Osteoblast (primary cell): Measurements from ENCODE around the gene YPEL5. TPM values are rescaled to one million over a fixed set of nuclear protein-coding genes. Genes with fewer than 3 reads are reported as not detected.

ENCODE experiments used
- DNase-seq: peaks from one replicate; pipeline ENCODE4 v3.0.0; 2011; ENCODE audit warnings: low spot score, mixed read lengths; ENCODE audit not compliant: insufficient read length; ENCODE audit errors: missing footprints
- H2AFZ ChIP-seq: 2 replicates; pipeline ENCODE4 v1.6.0; 2011; ENCODE audit warnings: mild to moderate bottlenecking, low read length
- H3K27ac ChIP-seq: 2 replicates; pipeline ENCODE4 v1.5.1; 2011; ENCODE audit warnings: mild to moderate bottlenecking, low read depth, low read length, moderate library complexity
- H3K27me3 ChIP-seq: 2 replicates; pipeline ENCODE4 v1.6.0; 2012; ENCODE audit warnings: mild to moderate bottlenecking, control low read depth, inconsistent platforms, low read length, moderate library complexity; ENCODE audit not compliant: insufficient read depth
- H3K36me3 ChIP-seq: 2 replicates; pipeline ENCODE4 v1.5.1; 2011; ENCODE audit warnings: mild to moderate bottlenecking, low read length, control low read depth, moderate library complexity; ENCODE audit not compliant: insufficient read depth
- H3K4me1 ChIP-seq: 2 replicates; pipeline ENCODE4 v1.5.1; 2011; ENCODE audit warnings: mild to moderate bottlenecking, low read length, control low read depth, moderate library complexity; ENCODE audit not compliant: insufficient read depth
- H3K4me2 ChIP-seq: 2 replicates; pipeline ENCODE4 v1.6.0; 2011; ENCODE audit warnings: mild to moderate bottlenecking, low read length; ENCODE audit not compliant: insufficient read depth
- H3K4me3 ChIP-seq: fragments of 200-600 bp; sonication (generic); 3 replicates; pipeline ENCODE4 v1.5.1; 2012; ENCODE audit warnings: mild to moderate bottlenecking, low read length, inconsistent platforms; ENCODE audit not compliant: insufficient read depth
- H3K79me2 ChIP-seq: 2 replicates; pipeline ENCODE4 v1.6.0; 2012; ENCODE audit warnings: mild to moderate bottlenecking, low read length, control low read depth, inconsistent platforms; ENCODE audit not compliant: insufficient read depth
- H3K9me3 ChIP-seq: 2 replicates; pipeline ENCODE4 v1.5.1; 2011; ENCODE audit warnings: low read depth, low read length, control low read depth
- H4K20me1 ChIP-seq: 2 replicates; pipeline ENCODE4 v1.6.0; 2012; ENCODE audit warnings: mild to moderate bottlenecking, low read length, control low read depth; ENCODE audit not compliant: insufficient read depth
- CTCF ChIP-seq: IDR thresholded peaks from 2 replicates; pipeline ENCODE4 v1.5.1; 2011; ENCODE audit warnings: mild to moderate bottlenecking, low read depth, low read length, moderate library complexity; ENCODE audit errors: extremely low read depth
- total RNA-seq: library from RNA; depleted of rRNA; stranded (reverse); fragments of >200 nt; gene quantifications from 2 replicates; pipeline ENCODE4 v1.2.3, GENCODE V29; 2012

Gene YPEL5
- total RNA-seq, 1 donor = 92.3 TPM

GRCh38 chr2:30203156-30203555 is 56.3 kb downstream of the YPEL5 start:
- no peak for TF ChIP-seq CTCF
- Histone ChIP-seq H3K4me3 (no peak overlapping the region), H3K4me1 (no peaks in the 10 kb centered on the region), H3K4me2 (no peak overlapping the region), H3K27me3 (peaks cover 11% of the 10 kb centered on the region), H3K9me3 (no peaks in the 10 kb centered on the region), H2AFZ (no peak overlapping the region), H3K79me2 (no peaks in the 10 kb centered on the region), H3K36me3 (no peaks in the 10 kb centered on the region), H3K27ac (no peak overlapping the region), H4K20me1 (no peaks in the 10 kb centered on the region)
- DNase-seq = no peak

GRCh38 chr2:30204281-30204680 is 57.5 kb downstream of the YPEL5 start:
- no peak for DNase-seq
- no peaks in the 10 kb centered on the region for H3K79me2 ChIP-seq
- H3K9me3 ChIP-seq = no peaks in the 10 kb centered on the region
- no peak overlapping the region for H3K27ac ChIP-seq
- H3K4me1 ChIP-seq = no peaks in the 10 kb centered on the region
- H2AFZ ChIP-seq = no peak overlapping the region
- H4K20me1 ChIP-seq = no peaks in the 10 kb centered on the region
- TF ChIP-seq CTCF = no peak
- H3K36me3 ChIP-seq = no peaks in the 10 kb centered on the region
- H3K4me3 ChIP-seq = no peak overlapping the region
- H3K27me3 ChIP-seq = peaks cover 11% of the 10 kb centered on the region
- no peak overlapping the region for H3K4me2 ChIP-seq

GRCh38 chr2:30205456-30205855 is 58.6 kb downstream of the YPEL5 start:
- no peak for TF ChIP-seq CTCF
- Histone ChIP-seq H3K36me3 (no peaks in the 10 kb centered on the region), H2AFZ (no peak overlapping the region), H3K27ac (no peak overlapping the region), H3K27me3 (peaks cover 11% of the 10 kb centered on the region), H3K9me3 (no peaks in the 10 kb centered on the region), H3K4me2 (no peak overlapping the region), H3K79me2 (no peaks in the 10 kb centered on the region), H3K4me1 (no peaks in the 10 kb centered on the region), H4K20me1 (no peaks in the 10 kb centered on the region), H3K4me3 (no peak overlapping the region)
- DNase-seq = no peak

- peaks cover 11% of the 10 kb centered on the region for H3K27me3 ChIP-seq
- no peak overlapping the region for H3K4me3 ChIP-seq
- H2AFZ ChIP-seq = no peak overlapping the region
- no peaks in the 10 kb centered on the region for H3K36me3 ChIP-seq
- H3K79me2 ChIP-seq = no peaks in the 10 kb centered on the region
- no peak for DNase-seq
- no peaks in the 10 kb centered on the region for H3K9me3 ChIP-seq
- no peaks in the 10 kb centered on the region for H3K4me1 ChIP-seq
- H4K20me1 ChIP-seq = no peaks in the 10 kb centered on the region
- H3K4me2 ChIP-seq = no peak overlapping the region
- TF ChIP-seq CTCF = no peak
- no peak overlapping the region for H3K27ac ChIP-seq
These were observed 59.9 kb downstream of the YPEL5 start for GRCh38 chr2:30206461-30207430.
